DOHH2 (cell line): ENCODE results near the gene PID1.

Experiments used
- EZH2phosphoT487 ChIP-seq: fragments of 200-600 bp; sonication (generic); IDR thresholded peaks from 2 replicates; pipeline ENCODE4 v1.6.1; 2017; ENCODE audit warnings: borderline replicate concordance, mild to moderate bottlenecking, antibody characterized with exemption, low read length, moderate library complexity, mixed read lengths
- TF ChIP-seq, protein P1 (sequence below): fragments of 200-600 bp; sonication (generic); IDR thresholded peaks from one replicate; pipeline ENCODE4 v1.5.1; 2014; ENCODE audit warnings: antibody characterized with exemption, mild to moderate bottlenecking, low read depth, low read length; ENCODE audit not compliant: poor library complexity, severe bottlenecking

DNA sequence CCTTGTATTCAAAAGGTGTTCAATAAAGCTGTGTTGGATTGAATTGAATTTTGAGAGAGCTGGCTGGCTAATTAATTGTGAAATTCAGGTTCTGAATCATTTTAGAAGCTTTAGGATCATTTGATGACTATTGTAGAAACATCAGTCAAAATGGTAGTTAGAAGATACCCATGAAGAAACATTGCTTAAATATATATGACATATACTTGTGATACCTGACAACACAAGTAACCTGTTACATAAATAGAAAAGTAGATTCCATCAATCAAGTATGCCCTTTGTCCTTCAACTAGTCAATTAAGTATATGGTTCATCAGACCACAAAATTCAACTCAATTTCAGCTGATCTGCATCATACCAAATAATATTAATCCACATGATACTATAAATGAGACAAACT is 185.6 kb downstream of the PID1 start:
- TF ChIP-seq, protein P1, sequence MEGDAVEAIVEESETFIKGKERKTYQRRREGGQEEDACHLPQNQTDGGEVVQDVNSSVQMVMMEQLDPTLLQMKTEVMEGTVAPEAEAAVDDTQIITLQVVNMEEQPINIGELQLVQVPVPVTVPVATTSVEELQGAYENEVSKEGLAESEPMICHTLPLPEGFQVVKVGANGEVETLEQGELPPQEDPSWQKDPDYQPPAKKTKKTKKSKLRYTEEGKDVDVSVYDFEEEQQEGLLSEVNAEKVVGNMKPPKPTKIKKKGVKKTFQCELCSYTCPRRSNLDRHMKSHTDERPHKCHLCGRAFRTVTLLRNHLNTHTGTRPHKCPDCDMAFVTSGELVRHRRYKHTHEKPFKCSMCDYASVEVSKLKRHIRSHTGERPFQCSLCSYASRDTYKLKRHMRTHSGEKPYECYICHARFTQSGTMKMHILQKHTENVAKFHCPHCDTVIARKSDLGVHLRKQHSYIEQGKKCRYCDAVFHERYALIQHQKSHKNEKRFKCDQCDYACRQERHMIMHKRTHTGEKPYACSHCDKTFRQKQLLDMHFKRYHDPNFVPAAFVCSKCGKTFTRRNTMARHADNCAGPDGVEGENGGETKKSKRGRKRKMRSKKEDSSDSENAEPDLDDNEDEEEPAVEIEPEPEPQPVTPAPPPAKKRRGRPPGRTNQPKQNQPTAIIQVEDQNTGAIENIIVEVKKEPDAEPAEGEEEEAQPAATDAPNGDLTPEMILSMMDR = no peak
- no peak for TF ChIP-seq EZH2phosphoT487
